NCI-H146 treated with DMSO at 0.1 percent for 48 hours (cell line): Measurements from ENCODE around the gene NR1H4.
"Not testable (repeated sequence)": the region's sequence is repeated elsewhere in the genome, so short reads cannot be mapped to it uniquely, and the experiment has no call there.

Experiments
- DNase-seq: peaks from one replicate; lab custom pipeline; 2025; ENCODE audit not compliant: unreplicated experiment; lab: John Stamatoyannopoulos, UW

NR1H4 gene

DNA sequence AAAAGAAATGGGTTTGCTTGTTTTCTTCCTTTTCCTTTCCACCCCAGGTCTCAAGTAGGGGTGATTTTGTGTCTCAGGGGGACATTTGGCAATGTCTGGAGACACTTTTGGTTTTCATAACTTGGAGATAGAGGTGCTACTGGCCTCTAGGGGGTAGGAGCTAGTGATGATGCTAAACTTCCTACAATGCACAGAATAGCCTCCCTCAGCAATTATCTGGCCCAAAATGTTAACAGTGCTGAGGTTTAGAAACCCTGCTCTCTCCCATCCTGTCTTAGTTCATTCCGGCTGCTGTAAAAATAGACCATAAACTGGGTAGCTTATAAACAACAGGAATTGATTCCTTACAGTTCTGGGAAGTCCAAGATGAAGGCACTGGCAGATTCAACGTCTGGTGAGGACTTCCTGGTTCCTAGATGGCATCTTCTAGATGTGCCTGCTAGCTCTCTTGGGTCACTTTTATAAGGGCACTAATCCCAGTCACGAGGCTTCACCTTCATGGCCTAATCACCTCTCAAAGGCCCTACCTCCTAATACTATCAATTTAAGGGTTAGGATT, 92.4 kb downstream of the NR1H4 start:
- no peak for DNase-seq

DNA sequence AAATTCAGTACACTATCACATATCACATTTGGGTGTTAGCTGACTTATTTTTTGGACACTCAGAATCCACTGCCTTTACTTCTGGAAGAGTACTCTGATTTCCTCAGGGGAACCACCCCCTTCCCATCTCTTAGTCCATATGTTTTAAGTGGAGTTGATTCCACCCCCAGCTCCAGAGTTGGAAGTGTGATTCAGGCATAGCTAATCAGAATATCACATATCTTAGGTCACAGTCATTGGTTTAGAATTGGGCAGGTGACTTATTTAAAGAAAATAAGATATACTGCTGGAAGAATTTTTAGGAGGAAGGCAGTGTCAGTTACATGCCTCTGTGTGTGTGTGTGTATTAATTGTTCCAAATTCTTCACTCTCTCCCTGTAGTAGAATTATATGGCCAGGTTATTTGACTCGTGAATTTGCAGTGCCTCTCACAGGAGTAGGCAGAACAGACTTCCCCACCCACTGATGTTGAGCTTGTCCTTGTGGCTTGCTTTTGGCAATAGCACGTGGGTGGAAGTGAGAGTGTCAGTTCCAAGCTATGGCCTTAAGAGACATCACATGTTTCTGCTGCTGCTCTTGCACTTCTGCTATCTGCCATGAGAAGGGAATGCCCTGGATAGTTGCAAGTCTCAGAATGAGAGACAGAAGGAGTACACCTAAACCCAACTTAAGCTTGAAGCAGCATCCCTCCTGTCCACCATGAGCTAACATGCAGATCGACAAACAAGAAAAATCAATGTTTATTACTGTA, 93.4 kb downstream of the NR1H4 start:
- no peak for DNase-seq

GRCh38 chr12:100567945-100568344, 94.3 kb downstream of the NR1H4 start:
- DNase-seq: no peak

DNA sequence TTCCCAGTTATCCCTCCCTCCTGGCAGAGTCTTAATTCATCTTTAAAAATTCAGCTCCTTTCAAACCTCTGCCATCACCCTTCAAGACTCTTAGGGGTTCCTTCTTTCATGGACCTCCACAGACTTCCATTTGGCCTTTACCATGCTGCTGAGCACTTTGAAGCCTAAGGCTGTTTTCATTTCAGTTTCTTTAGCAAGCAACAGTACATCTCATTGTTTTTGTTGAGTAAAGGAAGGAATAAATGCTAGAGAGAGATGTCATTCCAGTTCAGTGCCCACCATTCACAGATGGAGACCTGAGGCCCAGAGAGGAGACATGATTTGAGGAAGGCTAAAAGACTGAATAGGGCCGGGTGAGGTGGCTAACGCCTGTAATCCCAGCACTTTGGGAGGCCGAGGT, 98.5 kb downstream of the NR1H4 start:
- DNase-seq: no peak

GRCh38 chr12:100573292-100574186, 99.9 kb downstream of the NR1H4 start, which contains the start of gene GAS2L3:
TSS of gene GAS2L3 (plus strand) at chr12:100573684. CDS start at chr12:100594905, 21,221 bp downstream.
- DNase-seq: peak; percentile 88

DNA sequence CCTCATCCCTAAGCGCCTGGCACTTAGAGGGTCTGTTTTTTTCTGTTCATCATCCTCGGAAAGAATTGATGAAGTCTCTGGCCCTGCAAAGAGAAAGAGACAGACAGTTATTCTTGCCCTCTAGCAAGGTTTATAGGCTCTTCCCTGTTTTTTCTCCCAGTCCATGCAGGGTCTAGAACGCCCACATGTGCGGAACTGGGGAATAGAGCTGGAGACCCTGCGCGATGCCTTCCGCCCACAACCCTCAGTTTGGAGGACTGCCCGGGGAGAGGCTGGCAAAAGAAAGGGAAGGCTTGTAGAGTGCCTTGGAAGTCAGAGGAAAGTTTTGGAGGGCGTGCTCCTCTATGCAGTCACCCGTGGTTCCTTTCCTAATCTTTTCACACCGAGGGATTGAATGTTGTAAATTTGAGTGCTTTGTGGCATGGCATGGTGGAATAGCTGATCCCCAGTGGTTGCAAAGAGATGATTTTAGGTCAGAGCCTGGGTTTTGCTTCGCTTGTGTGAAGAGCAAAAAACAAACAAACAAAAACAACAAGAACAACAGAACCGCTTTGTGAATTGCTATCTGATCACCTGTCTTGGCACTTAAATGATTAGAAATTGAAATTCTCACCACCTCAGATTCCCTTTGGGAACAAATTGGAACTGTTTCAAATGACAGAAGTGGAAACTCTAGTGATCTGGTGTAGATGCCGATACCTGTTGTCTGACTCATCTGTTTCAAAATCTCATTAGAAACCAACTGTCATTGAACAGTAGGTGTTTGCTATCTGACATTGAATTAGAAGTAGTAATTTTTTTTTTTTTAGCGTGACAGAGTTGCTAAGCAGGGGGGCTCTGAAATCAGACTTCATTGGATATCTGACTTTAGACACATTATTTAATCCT, 100.8 kb downstream of the NR1H4 start:
- no peak for DNase-seq

- no peak for DNase-seq
These were observed 102.8 kb downstream of the NR1H4 start for GRCh38 chr12:100576331-100577036.

DNA sequence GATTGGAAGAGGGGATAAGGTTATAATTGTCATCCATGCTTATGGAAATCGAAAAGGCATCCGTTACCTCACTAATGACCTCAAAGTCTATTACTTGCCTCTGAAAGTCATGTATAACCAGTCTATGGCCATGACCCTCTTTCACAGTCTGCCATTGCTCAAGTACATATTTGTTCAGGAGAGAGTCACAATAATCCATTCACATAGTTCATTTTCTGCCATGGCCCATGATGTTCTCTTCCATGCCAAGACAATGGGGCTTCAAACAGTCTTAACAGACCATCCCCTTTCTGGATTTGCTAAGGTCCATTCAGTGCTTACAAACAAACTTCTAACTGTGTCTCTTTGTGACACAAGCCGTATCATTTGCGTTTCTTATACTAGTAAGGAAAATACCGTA, 105.3 kb downstream of the NR1H4 start:
- DNase-seq: no peak

GRCh38 chr12:100579844-100580243, 106.2 kb downstream of the NR1H4 start:
- DNase-seq: no peak

GRCh38 chr12:100584256-100584655, 110.6 kb downstream of the NR1H4 start:
- DNase-seq: no peak

- no peak for DNase-seq
These were observed 118.3 kb downstream of the NR1H4 start for GRCh38 chr12:100591979-100592378.

- no peak for DNase-seq
These were observed 119.8 kb downstream of the NR1H4 start for GRCh38 chr12:100593490-100593889.

DNA sequence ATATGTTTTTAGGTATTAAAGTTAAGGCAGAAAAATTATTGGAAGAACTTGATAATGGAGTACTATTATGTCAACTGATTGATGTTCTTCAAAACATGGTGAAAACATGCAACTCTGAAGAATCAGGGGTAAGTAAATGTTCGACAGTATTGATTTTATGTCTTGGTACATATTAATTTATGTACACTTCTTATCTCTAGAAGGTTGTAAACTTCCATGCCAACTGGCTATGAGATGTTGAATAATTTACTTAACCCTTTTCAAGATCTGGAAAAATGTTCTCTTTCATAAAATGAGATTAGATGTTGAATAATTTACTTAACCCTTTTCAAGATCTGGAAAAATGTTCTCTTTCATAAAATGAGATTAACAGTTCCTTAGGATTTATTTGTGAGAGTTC, 128.0 kb downstream of the NR1H4 start:
- no peak for DNase-seq

DNA sequence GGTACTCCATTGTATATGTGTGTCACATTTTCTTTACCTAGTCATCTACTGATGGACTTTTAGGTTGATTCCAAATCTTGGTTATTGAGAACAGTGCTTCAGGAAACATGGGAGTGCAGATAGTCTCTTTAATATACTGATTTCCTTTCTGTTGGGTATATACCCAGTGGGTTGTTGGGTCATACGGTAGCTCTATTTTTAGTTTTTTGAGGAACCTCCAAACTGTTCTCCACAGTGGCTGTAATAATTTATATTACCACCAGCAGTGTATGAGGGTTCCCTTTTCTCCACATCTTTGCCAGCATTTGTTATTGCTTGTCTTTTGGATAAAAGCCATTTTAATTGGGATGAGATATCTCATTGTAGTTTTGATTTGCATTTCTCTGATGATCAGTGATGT, 129.3 kb downstream of the NR1H4 start:
- not testable (repeated sequence) for DNase-seq

DNA sequence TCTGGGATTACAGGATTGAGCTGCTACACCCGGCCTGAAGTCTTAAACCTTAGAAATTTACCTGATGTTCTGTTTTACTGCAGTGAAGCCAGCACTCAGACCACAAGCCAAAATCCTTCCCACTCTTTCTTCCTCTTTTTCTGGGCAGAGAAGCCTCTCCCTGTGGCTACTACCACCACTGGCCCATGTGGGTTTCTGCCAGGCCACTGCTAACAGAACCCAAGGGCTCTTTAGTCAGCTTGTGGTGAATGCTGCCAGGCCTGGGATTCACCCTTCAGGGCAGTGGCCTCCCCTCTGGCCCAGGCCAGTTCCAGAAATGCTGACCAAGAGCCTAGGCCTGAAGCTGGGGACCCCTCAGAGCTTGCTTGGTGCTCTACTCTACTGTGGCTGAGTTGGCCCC, 135.1 kb downstream of the NR1H4 start:
- no peak for DNase-seq

- DNase-seq: no peak
These were observed 137.2 kb downstream of the NR1H4 start for GRCh38 chr12:100610666-100611430.

DNA sequence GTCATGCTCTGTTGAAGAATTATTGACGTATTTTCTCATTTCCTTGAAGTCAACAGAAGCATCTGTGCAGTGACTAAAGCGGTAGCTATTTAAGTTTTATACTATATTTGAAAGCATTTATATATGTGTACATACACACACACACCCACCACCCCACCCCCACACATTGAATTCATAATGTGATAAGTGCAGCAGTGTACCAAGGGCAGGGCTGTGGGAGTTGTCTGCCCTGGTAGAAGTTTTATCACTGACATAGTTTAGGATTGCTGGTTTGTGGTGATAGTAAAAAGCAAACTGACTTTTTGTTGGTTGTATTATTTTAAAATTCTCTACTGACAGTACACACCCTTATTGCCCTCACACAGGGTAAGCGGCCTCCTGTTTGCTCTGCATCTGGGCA, 138.9 kb downstream of the NR1H4 start:
- no peak for DNase-seq
